HG03520 (cell line): ENCODE measurements around the gene TSKS.
"Not testable (repeated sequence)": the region's sequence is repeated elsewhere in the genome, so short reads cannot be mapped to it uniquely, and the experiment has no call there.

Experiments
- ATAC-seq: cut with Tn5 transposase; IDR thresholded peaks from one replicate; pipeline ENCODE4 v1.9.1; 2021; ENCODE audit warnings: mild to moderate bottlenecking, moderate library complexity; ENCODE audit not compliant: unreplicated experiment

The TSKS gene

GRCh38 chr19:49727217-49728030 lies 35.7 kb downstream of the TSKS start:
- ATAC-seq = no peak

DNA sequence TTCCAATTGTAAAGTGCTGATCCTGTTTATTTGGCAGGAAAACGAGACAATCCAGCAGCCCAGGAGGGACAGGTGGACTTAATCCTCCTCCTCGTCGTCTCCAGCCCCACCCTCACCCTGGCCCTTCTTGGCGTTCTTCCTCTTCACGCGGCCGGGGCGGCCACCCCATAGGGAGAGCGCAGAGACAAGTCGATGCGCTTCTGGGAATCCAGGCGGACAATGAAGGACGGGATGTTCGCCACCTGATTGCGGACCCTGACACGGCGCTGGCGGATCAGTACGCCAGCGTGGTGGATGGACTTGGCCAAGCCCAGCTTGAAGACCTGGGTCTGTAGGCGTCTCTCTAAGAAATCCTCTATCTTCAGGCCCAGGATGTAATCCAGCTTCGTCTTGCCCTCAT lies 43.7 kb downstream of the TSKS start:
- not testable (repeated sequence) for ATAC-seq

DNA sequence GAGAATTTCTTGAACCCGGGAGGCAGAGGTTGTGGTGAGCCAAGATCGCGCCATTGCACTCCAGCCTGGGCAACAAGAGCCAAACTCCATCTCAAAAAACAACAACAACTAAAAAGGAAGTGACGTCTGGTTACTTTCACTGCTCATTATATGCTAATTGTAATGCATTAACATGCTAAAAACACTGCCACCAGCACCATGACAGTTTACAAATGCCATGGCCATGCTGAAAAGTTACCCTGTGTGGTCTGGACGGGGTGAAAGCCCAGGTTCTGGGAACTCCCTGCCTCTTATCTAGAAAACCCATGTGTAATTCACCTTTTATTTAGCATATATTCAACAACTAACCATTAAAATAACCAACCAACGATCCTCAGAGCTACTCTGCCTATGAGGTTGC lies 44.1 kb downstream of the TSKS start:
- no peak for ATAC-seq

DNA sequence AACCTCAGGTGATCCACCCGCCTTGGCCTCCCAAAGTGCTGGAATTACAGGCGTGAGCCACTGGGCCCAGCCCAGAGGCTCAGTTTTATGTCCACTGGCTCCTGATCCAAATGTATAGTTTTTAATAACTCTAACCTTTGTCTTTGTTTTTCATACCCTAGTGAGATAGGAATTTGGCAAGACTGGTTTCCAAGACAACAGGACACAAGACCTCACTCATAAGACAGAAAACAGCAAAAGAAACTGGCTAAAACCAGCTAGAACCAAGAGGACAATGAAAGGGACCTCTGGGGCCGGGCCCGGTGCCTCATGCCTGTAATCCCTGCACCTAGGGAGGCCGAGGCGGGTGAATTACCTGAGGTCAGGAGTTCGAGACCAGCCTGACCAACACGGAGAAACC lies 44.6 kb downstream of the TSKS start:
- no peak for ATAC-seq

DNA sequence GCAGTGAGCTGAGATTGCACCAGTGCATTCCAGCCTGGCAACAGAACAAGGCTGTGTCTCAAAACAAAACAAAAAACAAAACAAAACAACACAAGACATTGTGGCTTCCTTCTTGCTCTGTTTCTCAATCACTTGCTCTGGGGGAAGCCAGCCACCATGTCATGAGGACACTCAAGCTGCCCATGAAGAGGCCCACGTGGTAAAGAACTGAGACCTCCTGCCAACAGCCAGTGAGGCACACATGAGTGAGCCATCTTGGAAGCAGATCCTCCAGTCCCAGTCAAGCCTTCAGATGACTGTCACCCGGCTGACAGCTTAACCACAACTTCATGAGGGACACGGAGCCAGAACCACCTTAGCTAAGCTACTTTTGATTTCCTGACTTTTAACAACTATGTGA lies 47.0 kb downstream of the TSKS start:
- no peak for ATAC-seq

DNA sequence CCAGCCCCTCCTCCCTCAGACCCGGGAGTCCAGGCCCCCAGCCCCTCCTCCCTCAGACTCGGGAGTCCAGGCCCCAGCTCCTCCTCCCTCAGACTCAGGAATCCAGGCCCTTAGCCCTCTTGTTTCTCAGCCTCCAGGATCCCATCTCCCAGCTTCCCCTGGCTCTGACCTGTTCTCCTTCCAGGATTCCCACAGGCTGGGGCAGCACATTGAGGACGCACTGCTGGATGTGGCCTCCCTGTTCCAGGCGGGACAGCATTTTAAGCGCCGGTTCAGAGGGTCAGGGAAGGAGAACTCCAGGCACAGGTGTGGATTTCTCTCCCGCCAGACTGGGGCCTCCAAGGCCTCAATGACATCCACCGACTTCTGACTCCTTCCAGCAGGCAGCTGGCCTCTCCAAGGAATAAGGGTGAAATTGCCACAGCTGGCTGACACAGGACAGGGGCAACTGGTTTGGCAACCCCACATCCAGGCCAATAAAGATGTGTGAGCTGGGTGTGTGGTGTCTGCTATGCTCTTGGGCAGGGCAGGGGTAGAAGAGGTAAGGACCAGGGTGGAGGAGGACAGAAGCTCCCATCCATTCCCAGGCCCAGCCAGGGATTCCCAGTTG lies 49.8 kb downstream of the TSKS start:
- no peak for ATAC-seq

DNA sequence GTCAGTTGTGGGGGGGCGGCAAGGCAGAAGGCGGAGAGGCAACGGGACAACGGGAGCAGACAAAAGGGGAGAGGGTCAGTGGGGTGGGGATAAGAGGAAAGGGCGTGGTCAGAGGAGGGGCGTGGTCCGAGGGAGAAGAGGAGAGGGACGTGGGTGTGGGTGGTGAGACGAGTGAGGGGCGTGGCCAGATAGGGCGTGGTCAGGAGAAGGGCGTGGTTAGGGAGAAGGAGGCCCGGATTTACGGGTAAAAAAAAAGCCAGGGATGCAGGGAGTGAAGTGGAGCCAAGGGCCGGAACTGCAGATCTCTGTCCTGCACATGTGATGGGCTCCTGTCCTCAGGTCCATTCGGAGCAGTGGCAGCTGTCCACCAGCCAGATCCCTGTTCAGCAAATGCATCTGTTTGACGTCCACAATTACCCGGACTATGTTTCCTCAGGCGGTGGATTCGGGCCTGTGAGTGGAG lies 50.7 kb downstream of the TSKS start:
- no peak for ATAC-seq

DNA sequence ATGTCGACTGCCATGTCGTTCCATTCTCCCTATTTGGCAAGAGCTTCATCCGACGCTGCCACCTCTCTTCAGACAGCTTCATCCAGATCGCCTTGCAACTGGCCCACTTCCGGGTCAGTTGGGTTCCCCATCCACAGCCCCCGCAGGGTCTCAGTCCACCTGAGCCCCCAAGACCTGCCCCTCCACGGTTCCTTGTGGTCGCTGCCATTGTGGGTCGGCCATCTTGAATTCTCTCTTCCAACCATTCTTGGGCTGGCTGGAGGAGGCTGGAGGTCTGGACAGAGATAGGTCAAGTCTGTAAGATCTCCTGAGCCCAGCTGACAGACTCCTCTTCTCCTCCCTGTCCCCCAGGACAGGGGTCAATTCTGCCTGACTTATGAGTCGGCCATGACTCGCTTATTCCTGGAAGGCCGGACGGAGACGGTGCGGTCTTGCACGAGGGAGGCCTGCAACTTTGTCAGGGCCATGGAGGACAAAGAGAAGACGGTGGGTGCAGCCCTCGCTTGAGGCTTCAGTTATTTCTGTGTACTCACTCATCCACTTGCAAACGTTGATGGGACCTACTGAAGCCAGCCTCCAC lies 52.6 kb downstream of the TSKS start:
- no peak for ATAC-seq

- ATAC-seq = no peak
These were observed 57.2 kb downstream of the TSKS start for GRCh38 chr19:49705919-49706318.

GRCh38 chr19:49704888-49705642 lies 58.0 kb downstream of the TSKS start:
- no peak for ATAC-seq

DNA sequence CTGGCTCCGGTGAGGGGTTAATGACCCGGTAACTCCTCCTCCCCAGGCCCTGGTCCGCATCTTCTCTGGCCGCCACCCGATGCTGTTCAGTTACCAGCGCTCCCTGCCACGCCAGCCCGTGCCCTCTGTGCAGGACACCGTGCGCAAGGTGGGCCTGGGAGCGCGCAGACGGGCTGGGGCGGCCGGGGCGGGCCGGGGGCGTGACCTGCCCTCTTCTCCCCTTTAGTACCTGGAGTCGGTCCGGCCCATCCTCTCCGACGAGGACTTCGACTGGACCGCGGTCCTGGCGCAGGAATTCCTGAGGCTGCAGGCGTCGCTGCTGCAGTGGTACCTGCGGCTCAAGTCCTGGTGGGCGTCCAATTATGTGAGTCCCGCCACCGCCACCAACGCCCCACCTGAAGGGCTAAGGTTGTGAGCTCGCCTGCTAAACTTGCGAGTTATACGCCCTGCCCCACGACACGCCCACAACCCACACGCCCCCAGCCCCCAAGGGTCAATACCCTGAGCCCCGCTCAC lies 61.8 kb downstream of the TSKS start:
- no peak for ATAC-seq

DNA sequence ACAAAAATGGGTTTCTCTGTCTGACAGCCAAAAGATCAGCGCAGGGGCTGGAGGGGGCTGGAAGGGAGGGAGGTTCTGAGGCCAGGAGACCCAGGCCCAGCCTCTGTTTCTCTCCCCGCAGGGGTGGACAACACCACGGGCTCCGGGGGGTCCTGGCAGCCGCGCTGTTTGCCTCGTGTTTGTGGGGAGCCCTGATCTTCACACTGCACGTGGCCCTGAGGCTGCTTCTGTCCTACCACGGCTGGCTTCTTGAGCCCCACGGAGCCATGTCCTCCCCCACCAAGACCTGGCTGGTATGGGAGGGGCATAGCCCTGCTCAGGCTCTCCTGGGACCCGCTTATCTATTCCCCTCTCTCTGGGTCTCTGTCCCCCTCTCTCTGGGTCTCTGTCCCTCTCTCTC lies 62.5 kb downstream of the TSKS start:
- no peak for ATAC-seq

DNA sequence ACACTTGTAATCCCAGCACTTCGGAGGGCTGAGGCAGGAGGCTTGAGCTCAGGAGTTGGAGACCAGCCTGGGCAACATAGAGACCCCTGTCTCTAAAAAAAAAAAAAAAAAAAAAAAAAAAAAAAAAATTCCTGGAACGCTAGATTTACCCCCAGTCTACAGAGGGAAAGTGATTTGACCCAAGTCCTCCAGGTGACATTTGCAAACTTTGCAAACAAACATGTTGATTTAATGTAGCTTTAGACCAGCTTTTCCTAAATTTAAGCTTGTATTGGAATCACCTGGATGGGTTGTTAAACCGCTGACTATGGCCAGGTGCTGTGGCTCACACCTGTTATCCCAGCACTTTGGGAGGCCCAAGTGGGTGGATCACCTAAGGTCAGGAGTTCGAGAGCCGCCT lies 63.7 kb downstream of the TSKS start:
- ATAC-seq = no peak

DNA sequence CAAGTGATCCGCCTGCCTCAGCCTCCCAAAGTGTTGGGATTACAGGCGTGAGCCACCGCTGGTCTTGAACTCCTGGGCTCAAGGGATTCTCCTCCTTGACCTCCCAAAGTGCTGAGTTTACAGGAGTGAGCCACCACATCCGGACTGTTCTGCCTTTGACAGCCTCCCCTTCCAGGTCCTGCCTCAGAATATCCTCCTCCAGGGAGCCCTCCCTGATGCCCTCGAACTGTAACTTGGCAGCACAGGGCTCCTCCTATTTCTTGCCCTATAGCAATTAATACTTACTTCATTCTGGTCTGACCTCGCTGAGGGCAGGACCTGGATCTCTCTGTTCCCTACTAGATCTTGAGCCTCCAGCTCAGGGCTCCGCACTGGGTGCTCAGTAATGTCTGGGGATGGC lies 66.2 kb downstream of the TSKS start:
- ATAC-seq = no peak

DNA sequence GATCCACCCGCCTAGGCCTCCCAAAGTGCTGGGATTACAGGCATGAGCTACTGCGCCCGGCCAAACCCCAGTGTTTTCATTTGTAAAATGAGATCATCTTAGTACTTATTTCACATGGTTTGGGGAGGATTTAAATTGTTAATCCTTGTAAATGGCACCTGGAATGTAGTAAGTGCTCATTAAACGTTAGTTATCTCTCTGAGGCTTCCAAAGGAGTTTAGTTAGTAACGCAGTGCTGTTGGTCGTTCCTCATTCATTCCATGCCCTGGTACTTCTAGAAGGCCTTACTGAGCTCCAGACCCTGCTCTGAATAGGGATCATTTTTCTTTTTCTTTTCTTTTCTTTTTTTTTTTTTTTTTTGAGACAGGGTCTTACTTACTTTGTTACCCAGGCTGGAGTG lies 67.0 kb downstream of the TSKS start:
- no peak for ATAC-seq

- no peak for ATAC-seq
These were observed 71.0 kb downstream of the TSKS start for GRCh38 chr19:49692147-49692506.

DNA sequence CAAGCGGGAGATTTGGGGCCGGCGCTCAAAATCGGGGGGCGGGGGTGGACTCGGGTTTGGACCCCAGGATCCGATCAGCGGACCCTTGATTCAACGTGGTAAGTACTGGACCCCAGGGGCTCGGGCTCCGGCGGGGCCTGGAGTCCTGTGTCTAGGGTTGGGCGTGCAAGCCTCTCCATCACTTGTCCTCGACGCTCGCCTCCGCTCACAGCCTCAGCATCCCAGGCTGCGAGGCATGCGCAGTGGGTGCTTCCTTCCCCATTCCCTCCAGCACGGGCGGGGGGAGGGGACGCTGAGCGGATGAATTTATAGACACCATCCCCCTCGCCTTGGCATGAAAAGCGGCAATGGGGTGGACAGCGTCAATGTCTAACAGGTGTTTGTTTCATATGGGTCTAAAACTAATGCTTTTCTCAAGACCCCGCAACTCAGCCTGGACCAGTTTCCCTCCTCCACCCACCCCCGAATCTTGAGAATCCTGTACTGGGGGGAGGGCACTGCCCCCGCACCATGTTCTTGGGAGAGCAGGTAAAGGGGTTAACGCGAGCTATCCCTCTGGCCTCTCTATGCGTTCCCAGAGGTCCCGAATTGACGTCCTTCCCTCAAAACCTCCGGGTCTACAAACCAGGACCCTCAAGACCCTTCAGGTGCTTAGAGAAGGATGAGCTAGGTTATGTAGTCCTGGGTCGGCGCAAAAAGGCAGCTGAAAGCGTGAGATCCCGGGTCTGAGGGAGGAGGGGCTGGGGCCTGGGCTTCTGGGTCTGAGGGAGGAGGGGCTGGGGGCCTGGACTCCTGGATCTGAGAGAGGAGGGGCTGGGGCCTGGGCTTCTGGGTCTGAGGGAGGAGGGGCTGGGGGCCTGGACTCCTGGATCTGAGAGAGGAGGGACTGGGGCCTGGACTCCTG lies 71.6 kb downstream of the TSKS start:
- ATAC-seq = no peak

DNA sequence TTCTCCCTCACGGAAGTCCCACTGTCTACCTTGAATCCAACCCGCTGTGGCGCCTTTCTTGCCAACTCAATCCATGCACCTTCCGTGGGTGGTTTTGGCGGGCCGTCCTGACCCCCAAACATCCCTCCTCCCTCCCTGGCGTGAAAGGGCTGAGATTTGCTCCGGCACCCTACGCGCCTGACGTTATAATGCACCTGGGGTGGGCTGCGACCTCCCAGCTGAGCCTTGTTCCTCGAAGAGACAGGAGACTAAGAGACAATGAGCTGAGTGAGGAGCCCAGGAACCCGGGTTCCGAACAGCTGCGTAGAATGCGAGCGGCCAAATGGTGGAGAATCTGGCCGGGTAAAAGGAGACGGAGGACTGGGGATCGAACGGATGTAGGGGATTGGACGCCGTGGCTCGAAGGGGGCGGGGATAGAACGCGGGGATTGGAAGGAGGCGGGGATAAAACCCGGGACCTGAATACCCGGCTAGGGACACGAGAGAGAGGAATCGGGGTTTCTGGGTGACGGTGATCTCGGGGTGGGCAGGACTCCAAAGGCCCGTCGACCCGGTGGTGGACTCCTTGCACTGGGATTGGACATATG lies 72.4 kb downstream of the TSKS start, which contains the start of gene CPT1C:
Gene CPT1C (plus strand): TSS at position 461 of the 587 bp plus-strand sequence. CDS start 1,137 bp downstream, outside the sequence.
- no peak for ATAC-seq

GRCh38 chr19:49690079-49690655 lies 72.9 kb downstream of the TSKS start:
- ATAC-seq = no peak
